Activated CD4-positive, alpha-beta T cell treated with anti-CD3 and anti-CD28 coated beads, Interleukin-2, amount 50 U/mL, for 1 hour (primary cell): Measurements from ENCODE around the gene PLB1.

Source experiments
- DNase-seq: peaks from one replicate; pipeline ENCODE4 v3.0.0-alpha.2; 2020

PLB1 gene

GRCh38 chr2:28495551-28496250, at the start of gene PLB1:
Gene PLB1 (plus strand): TSS chr2:28496060. CDS start chr2:28496115, 55 bp downstream.
- DNase-seq, result no peak

DNA sequence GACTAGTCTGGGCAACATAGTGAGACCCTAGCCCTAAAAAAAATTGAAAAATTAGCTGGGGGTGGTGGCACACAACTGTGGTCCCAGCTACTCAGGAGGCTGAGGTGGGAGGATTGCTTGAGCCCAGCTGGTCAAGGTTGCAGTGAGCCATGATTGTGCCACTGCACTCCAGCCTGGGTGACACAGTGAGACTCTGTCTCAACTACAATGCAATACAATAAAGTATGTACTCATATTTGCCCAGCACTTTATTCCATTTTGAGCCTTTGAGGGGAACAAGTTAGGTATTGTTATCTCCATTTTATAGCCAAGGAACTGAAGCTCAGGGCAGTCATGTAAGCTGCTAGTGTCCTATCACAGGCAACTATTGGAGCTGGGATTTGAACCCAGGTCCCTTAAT, 49.3 kb upstream of the PLB1 start:
- no peak for DNase-seq

DNA sequence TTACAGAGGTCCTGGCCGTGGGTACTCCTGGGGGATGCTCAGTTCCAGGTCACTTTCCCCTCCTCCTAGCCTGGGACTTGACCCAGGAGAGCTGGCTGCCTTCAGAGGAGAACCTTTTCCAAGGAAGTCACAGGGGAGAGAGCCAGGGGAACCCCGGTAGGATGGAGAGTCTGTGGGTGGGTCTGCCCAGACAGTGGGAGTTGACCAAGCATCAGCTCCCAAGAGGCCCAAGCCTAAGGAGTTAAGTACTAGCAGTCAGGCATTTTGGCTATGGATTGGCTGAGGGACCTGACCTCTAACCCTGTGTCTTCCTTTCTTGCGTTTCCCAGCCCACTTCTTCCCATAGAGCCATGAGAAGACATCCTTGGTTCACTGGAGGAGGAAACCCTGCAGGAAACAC, 48.8 kb upstream of the PLB1 start:
- DNase-seq, result no peak

GRCh38 chr2:28447943-28448792, 47.7 kb upstream of the PLB1 start:
- no peak for DNase-seq

GRCh38 chr2:28448793-28449100, 47.1 kb upstream of the PLB1 start:
- no peak for DNase-seq

GRCh38 chr2:28449126-28449487, 46.8 kb upstream of the PLB1 start:
- no peak for DNase-seq

GRCh38 chr2:28449488-28450395, 46.1 kb upstream of the PLB1 start:
- DNase-seq, result peak; percentile 22

DNA sequence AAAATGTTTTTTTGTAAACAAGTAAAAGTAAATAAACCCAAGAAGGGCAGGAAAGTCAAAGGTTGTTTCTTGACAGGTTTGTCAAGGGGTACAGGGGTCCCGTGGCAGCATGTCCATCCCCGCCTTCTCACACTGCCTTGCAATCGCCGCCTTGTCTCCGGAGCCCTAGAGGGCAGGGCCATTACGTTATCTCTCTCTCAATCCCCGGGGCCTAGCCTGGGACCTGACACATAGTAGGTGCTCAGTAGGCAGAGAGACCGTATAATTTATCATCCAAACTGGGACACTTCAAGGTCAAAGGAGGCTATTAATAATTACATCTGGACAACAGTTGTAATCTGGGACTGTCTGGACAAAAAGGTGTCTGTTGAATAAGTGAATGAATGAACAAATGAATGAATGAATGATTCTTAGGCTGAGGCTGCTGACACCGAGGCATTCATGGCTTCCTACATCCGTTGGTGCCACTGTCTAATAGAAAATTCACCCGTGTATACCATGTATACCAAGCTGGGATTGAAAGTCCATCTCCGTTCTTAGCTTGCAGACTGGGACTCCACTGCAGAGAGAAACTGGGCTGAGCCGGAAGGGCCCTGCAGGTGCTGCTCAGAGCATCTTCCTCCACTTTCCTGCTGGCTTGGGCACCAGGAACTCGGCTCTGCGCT, 44.8 kb upstream of the PLB1 start:
- no peak for DNase-seq

- DNase-seq, result no peak
Measured at GRCh38 chr2:28451793-28452533, 43.9 kb upstream of the PLB1 start.

DNA sequence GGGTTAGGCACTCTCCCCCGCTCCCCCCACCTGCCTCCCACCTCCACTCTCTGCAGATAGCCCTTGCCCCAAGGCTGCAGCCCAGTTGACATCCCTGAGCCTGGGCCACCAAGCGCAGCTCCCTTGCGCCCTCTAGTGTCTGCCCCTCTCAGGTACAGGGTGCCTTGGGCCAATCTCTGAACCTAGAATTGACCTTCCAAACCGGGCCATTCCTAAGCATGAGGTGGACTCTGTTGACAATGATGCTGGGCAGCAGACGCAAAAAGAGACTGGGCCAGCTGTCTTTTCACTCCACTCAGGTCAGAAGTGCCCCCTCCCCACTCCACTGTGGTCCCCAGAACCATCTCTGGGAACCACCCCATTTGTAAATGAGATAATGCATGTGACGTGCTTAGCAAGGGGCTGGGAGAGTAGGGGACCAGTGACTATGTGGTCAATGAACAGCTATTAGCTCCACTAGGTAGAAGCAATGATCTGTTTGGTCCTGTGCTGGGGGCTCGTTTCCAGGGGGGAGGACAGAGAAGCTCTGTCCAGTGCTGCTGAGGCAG, 43.3 kb upstream of the PLB1 start:
- peak; percentile 81 for DNase-seq

DNA sequence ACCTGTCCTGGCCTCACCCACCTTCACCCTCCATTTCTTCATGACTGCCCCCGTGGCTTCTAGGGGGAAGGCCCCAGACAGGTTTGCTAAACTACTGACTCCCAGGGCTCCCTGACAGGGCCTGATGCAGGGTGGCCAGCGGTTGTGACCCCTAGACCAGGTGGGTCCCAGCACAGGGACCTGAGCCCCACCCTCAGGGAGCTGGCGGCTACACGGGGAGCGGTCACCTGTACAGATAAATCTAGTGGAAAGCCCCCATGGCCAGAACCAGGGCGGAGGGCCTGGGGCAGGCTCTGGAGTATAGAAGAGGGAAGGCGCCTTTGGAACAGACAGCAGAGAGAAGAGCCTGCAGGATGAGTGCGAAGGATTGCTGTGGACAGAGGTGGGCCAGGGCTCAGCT, 42.5 kb upstream of the PLB1 start:
- DNase-seq, result no peak

DNA sequence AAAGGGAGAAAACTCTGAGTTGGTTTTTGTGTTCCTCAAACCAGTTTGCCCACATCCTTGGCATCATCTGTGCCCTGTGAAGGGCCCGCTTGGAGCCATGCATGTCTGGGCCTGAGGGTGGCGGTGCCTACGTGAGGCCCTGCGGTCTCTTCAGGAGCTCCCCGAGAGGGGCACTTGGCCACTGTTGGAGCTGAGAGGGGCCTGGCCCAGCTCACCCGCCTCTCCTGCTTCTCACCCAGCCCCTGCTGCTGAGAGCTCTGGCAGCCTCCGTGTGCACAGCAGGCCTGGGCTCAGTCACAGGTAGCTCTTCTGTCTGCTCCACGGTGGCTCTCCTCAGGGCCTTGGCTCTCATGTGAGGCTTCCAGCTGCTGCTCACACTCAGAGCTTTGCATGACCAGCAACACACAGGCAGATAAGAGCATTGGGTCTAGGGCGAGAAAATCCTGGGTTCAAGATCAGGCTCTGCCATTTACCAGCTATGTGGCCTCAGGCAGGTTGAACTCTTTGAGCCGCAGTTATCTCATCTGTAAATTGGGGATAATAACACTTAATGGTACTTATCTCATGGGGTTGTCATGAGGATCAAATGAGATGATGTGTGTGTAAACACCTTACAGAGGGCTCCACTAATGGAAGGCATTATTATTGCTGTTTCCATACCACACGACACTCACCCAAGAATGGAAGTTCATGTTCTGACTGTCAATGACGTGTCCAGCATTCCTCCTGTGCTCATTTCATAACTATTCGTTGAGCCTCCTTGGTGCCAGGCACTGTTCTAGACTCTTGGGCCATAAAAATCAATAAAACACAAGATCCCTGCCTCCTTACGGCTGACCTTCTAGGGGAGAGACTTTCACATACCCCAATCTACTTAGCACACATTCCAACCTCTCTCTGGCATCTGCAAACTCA, 41.6 kb upstream of the PLB1 start:
- no peak for DNase-seq

- DNase-seq, result no peak
Measured at GRCh38 chr2:28457237-28457636, 38.6 kb upstream of the PLB1 start.

- no peak for DNase-seq
Measured at GRCh38 chr2:28461056-28461455, 34.8 kb upstream of the PLB1 start.

DNA sequence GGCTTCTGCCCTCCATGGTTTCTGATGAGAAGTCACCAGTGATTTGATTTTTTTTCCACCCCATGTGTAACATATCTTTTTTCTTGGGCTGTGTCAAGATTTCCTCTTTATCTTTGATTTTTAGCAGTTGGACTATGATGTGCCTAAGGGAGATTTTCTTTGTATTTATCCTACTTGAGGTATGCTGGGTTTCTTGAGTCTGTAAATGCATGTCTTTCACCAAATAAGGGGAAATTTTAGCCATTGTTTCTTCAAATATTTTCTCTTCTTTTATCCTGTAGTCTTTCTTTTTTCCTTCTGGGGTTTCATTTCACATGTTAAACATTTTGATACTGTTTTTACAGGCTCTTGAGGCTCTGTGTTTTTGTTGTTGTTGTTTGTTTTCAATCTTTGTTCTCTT, 33.7 kb upstream of the PLB1 start:
- no peak for DNase-seq

- DNase-seq, result no peak
Measured at GRCh38 chr2:28463211-28463816, 32.5 kb upstream of the PLB1 start.

DNA sequence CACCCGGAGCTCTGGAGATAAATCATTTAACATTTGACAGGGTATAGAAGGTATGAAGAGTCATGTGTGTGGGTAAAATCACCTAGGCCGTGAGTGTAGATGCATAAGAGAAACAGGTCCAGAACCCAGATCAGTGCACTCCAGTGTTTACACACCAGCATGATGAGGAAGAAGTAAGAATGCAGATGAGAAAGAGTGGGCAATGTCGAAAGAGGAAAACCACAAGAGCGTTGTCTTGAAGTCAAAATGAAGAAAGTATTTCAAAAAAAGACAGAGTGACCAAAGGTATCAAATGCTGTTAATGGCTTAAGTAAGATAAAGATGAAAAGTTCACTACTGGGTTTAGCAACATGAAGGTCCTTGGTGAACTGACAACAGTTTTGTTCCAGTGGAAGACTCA, 32.0 kb upstream of the PLB1 start:
- no peak for DNase-seq

GRCh38 chr2:28465148-28465885, 30.5 kb upstream of the PLB1 start:
- no peak for DNase-seq

DNA sequence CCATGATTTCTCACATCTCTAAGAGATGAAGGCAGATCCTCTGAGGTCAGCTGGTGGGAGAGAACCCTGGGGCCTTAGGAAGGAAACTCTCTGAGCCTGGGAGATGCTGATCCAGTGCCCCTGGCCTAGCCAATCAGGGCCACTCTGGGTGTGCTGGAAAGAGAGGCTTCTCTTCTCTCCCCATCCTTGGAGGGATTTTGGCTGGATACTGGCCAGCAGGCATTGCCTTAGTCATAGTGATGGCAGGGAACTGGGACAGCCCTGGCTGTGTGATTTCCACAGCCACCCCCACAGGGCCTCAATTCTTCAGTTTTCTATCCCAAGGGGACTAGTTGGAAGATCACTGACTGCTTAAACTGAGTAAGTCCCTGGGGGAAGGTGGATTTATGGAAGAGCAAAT, 26.6 kb upstream of the PLB1 start:
- DNase-seq, result no peak
